ENCODE measurements around the gene PTPN2. TPM values are rescaled to one million over a fixed set of nuclear protein-coding genes. Genes with fewer than 3 reads are reported as not detected.
"Not testable (repeated sequence)": the region's sequence is repeated elsewhere in the genome, so short reads cannot be mapped to it uniquely, and the experiment has no call there.

PTPN2 gene
- total RNA-seq, 1 experiment from 2014 or later, result 58.1 TPM

GRCh38 chr18:12906119-12906518, 22.1 kb upstream of the PTPN2 start:
- TF ChIP-seq CTCF (IDR thresholded peaks at IDR 0.05; ENCODE audit: unreplicated experiment), result no peak
- Mint-ChIP-seq H3K36me3 (ENCODE audit: insufficient read depth, unreplicated experiment) (no peaks in the 10 kb centered on the region), H3K27ac (ENCODE audit: unreplicated experiment) (no peak overlapping the region), H3K4me1 (ENCODE audit: low read depth, unreplicated experiment) (no peaks in the 10 kb centered on the region), H3K27me3 (ENCODE audit: unreplicated experiment) (peaks cover 28% of the 10 kb centered on the region), H3K4me3 (ENCODE audit: low read depth, unreplicated experiment) (no peak overlapping the region), H3K9me3 (ENCODE audit: low read depth, unreplicated experiment) (peaks cover 2% of the 10 kb centered on the region)
- DNase-seq, result no peak
- intact Hi-C loops (cut with micrococcal nuclease; ENCODE audit: unreplicated experiment), result no loop called here
- CTCF ChIA-PET, result no interaction called here
- no TSS peak for BruUV-seq (replicated peaks)

- no peaks in the 10 kb centered on the region for H3K4me1 Mint-ChIP-seq (ENCODE audit: low read depth, unreplicated experiment)
- CTCF ChIA-PET, result no interaction called here
- peaks cover 2% of the 10 kb centered on the region for H3K9me3 Mint-ChIP-seq (ENCODE audit: low read depth, unreplicated experiment)
Measured at GRCh38 chr18:12904012-12904516, 20.0 kb upstream of the PTPN2 start.

GRCh38 chr18:12901208-12901607, 17.2 kb upstream of the PTPN2 start:
- BruUV-seq (replicated peaks); H3K9me3 Mint-ChIP-seq (ENCODE audit: low read depth, unreplicated experiment); H3K36me3 Mint-ChIP-seq (ENCODE audit: insufficient read depth, unreplicated experiment); CTCF ChIA-PET; intact Hi-C loops (cut with micrococcal nuclease; ENCODE audit: unreplicated experiment); DNase-seq; H3K27ac Mint-ChIP-seq (ENCODE audit: unreplicated experiment); H3K4me1 Mint-ChIP-seq (ENCODE audit: low read depth, unreplicated experiment); H3K4me3 Mint-ChIP-seq (ENCODE audit: low read depth, unreplicated experiment): not testable (repeated sequence)
- peaks cover 42% of the 10 kb centered on the region for H3K27me3 Mint-ChIP-seq (ENCODE audit: unreplicated experiment)

More at GRCh38 chr18:12904012-12904516, 20.0 kb upstream of the PTPN2 start:
- no peak overlapping the region for H3K27ac Mint-ChIP-seq (ENCODE audit: unreplicated experiment)
- BruUV-seq (replicated peaks), result no TSS peak
- no peak for TF ChIP-seq CTCF (IDR thresholded peaks at IDR 0.05; ENCODE audit: unreplicated experiment)
- H3K4me3 Mint-ChIP-seq (ENCODE audit: low read depth, unreplicated experiment), result no peak overlapping the region
- peaks cover 36% of the 10 kb centered on the region for H3K27me3 Mint-ChIP-seq (ENCODE audit: unreplicated experiment)
- intact Hi-C loops (cut with micrococcal nuclease; ENCODE audit: unreplicated experiment), result no loop called here
- no peaks in the 10 kb centered on the region for H3K36me3 Mint-ChIP-seq (ENCODE audit: insufficient read depth, unreplicated experiment)
- DNase-seq, result no peak

- DNase-seq; BruUV-seq (replicated peaks); H3K36me3 Mint-ChIP-seq (ENCODE audit: insufficient read depth, unreplicated experiment); H3K4me3 Mint-ChIP-seq (ENCODE audit: low read depth, unreplicated experiment); intact Hi-C loops (cut with micrococcal nuclease; ENCODE audit: unreplicated experiment); CTCF ChIA-PET; H3K27ac Mint-ChIP-seq (ENCODE audit: unreplicated experiment); H3K9me3 Mint-ChIP-seq (ENCODE audit: low read depth, unreplicated experiment): not testable (repeated sequence)
- H3K4me1 Mint-ChIP-seq (ENCODE audit: low read depth, unreplicated experiment), result peaks cover 20% of the 10 kb centered on the region
- peaks cover 34% of the 10 kb centered on the region for H3K27me3 Mint-ChIP-seq (ENCODE audit: unreplicated experiment)
Measured at GRCh38 chr18:12896784-12897333, 12.8 kb upstream of the PTPN2 start.

- no TSS peak for BruUV-seq (replicated peaks)
- Mint-ChIP-seq H3K4me1 (ENCODE audit: low read depth, unreplicated experiment) (peaks cover 32% of the 10 kb centered on the region), H3K27ac (ENCODE audit: unreplicated experiment) (no peak overlapping the region), H3K36me3 (ENCODE audit: insufficient read depth, unreplicated experiment) (no peaks in the 10 kb centered on the region), H3K9me3 (ENCODE audit: low read depth, unreplicated experiment) (no peaks in the 10 kb centered on the region), H3K4me3 (ENCODE audit: low read depth, unreplicated experiment) (no peak overlapping the region), H3K27me3 (ENCODE audit: unreplicated experiment) (peaks cover 28% of the 10 kb centered on the region)
- TF ChIP-seq CTCF (IDR thresholded peaks at IDR 0.05; ENCODE audit: unreplicated experiment), result no peak
- no peak for DNase-seq
- intact Hi-C loops (cut with micrococcal nuclease; ENCODE audit: unreplicated experiment), result no loop called here
- CTCF ChIA-PET, result no interaction called here
Measured at GRCh38 chr18:12895626-12896025, 11.6 kb upstream of the PTPN2 start.
